GM19455 (cell line): ENCODE data around the gene PKIG.

Experiments used
- ATAC-seq: cut with Tn5 transposase; IDR thresholded peaks from one replicate; pipeline ENCODE4 v1.9.1; 2021; ENCODE audit not compliant: unreplicated experiment

The PKIG gene

DNA sequence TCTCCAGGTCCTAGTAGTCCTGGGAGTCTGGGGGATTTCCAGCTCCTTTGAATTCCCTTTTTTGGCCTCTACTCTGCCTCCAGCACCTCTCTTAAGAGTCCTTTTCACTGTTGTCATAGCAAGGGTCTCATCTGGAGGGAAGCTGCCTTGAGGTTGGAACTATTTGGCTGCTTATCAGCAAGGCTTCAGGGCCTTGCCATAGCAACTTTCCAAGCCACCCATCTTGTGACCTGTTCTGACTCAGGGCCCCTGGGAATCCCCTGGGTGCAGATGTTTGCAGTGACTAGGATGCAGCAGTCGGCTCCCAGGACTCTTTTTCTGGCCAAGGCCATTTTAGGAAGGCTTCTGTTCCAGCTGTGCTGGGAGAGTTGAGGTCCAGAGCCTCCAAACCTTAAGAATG lies 12.4 kb downstream of the PKIG start:
- ATAC-seq, result no peak

DNA sequence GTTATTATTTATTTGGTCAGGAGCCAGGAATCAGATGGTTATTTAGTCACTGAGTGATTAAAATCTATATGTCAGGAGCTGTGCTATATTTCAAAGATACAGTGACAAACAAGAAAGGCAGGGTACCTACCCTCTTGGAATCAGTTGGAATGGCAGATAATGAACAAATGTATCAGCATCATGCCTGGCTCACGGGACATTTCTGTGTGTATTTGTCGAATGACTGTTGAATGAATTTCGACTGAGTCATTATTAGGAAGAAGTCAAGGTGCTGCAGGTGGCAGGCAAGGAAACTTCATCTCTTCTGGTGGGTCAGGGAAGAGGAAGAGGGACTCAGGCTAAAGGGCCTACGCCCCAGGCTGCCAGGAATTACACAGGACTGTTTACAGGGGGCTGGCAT lies 13.6 kb downstream of the PKIG start:
- no peak for ATAC-seq

DNA sequence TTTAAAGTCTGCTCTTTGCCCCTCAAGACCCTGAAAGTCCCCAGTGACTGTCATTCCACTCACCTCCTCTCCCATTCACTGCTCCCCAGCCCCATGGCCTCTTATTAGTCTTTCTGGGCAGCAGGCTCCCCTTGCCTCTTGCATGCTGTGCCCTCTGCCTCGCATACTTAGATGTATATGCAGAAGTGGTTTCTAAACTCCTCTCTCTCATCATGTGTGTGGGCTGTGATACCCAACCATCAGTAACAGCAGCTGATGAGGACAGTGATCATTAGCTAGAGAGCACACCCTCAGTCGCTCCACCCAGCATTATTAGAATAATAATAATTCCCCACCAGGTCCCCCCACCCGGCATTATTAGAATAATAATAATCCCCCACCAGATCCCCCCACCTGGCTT lies 14.5 kb downstream of the PKIG start:
- ATAC-seq, result no peak

DNA sequence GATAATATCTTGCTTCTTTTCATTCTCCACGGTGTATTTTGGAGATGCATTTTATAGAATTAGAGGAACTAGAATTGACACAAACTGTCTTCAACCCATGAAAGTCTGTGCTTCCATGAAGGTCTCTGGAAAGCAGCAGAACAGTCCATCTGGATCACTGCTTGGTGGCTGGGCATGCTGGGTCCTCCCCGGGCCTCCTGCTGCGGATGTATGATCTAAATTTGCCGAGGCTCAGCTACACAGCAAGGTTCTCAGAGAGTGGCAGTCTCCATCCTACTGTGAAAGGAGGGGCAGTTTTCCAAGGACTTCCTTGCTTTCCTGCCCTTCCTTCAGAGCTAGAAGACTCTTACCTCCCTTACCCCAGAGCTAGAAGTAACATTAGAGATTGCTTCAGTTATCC lies 15.1 kb downstream of the PKIG start:
- ATAC-seq, result no peak

DNA sequence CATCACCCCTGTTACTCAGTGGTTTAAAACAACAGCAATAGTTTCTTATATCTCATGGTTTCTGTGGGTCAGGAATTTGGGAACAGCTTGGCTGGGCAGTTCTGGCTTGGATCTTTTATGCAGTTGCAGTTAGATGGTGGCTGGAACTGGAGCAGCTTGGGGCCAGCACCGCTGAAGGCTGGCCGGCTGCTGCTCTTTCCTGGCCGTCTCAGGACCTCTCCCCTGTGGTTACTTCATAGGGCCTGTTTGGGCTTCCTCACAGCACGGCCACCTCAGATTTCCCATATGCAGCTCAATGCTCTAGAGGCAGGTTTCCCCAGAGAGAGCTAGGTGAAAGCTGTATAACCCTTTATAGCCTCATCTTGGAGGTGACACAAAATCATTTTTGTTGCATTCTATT lies 15.6 kb downstream of the PKIG start:
- no peak for ATAC-seq

DNA sequence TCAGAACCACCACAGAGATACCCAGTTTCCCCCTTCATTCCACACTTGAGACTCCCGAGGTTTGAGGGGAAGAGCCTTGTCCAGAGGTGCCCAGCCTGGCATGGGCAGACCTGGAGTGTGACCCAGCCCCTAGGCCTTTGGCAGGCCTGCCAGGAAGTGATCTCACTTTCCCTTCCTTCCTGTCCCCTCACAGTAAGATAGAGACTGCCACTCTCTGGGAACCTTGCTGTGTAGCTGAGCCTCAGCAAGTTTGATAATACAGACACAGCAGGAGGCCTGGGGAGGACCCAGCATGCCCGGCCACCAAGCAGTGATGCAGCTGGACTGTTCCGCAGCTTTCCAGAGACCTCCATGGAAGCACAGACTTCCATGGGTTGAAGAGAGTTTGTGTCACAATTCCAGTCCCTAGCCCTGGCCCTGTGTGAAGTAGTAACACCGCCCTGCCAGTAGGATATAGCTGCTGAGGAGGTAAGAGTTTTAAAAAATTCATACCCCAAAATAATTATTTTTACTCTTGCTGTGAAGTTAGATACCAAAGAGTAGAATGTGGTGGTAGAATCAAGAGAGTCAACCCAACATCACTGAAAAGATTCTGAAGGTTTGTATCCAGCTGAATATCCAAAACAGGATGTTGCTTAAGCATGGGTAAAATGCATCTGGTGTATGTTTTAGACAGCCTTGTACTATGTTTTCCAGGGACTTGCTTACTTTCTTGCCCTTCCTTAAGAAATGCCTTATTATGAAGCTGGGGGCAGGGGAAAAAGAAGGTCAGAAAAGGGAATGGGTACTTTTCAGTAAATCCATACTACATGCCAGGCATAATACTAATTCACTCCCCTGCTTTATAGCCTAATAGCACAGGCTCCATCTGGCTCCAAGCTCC lies 16.3 kb downstream of the PKIG start:
- peak; percentile 58 for ATAC-seq

DNA sequence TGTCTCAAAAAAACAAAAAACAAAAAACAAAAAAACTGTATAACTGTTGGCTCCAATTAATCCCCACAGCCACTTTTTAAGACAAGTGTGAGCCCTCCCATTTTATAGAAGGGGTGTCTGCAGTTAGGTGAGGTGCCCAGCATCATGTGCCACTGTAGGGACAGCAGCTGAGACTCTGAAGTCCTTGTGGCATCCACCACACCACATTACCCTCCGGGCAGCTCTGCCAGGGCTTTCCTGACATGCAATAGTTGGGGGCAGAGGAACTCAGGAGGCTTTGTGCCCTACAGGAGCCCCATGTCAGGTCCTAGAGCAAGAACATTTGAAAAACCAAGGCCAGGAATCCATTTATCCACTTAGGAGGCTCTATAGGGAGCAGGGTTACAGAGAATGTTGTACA lies 17.3 kb downstream of the PKIG start:
- no peak for ATAC-seq

DNA sequence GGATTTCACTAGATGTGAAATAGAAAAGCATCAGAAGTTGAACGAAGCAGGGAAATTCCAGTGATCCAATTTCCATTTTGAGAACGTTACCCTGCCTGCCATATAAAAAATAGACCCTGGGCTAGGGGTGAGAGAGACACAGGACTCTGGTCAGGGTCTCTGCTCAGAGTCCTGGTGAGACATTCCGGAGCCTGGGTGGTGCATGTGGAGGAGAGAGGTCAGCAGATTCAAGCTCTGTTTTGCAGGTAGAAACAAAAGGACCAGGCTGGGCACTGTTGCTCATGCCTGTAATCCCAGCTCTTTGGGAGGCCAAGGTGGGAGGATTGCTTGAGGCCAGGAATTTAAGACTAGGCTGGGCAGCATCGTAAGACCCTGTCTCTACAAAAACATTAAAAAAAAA lies 17.9 kb downstream of the PKIG start:
- no peak for ATAC-seq

DNA sequence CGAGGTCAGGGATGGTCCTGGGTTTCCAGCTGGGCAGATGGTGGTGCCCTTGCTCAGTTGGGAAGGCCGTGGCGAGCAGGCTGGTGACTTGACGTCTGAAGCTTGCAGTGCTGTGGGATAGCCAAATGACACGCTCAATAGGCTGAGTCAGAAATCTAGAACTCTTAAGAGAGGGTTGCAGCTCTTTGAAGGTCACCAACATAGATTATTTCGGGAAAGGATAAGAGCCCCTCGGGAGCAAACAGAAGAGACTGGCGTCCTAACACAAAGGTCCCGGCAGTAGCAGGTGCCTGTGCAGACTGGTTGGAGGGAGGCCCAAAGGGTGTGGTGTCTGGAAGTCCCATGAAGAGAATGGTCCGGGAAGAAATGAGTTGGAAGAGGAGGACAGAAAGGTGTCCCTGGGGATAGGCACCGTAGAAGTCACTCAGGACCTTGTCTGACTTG lies 18.4 kb downstream of the PKIG start:
- no peak for ATAC-seq

DNA sequence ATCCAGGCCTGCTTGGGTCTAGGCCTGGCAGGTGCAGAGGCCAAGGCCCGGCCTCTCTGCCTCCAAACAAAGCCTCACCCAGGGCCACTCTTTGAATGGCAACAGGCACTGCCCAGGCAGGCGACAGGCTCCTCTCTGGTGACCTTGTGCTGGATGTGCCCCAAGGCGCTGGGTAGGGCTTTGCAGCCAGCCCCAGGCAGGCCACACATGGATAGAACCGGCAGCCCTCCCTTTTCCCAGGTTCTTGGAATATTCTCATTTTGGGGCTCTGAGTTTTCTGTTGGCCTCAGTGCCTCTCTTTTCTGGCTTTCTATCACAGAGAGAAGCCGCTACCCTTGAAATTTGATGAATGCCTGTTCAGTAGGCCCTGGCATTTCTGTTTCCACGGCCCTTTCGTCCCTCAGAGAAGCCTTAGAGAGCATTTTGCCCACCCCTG lies 18.9 kb downstream of the PKIG start:
- no peak for ATAC-seq

DNA sequence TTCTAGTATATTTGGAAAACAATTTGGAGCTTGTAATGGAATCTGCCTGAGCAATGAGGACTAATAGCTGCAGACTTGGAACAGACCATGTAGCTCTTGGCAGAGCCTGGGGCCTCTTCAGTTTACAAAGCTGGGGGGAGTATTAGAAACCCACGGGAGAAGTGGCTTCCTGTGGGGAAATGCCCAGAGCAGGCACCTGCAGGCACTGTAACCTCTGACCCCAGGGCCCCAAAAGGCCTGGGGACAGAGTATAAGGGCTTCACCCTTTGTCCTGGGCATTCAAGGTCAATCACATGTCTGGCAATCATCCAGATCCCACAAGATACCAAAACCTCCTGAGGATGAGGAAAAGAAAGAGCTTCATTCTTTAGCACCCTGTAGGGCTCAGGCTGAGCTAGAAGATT lies 19.4 kb downstream of the PKIG start:
- no peak for ATAC-seq

DNA sequence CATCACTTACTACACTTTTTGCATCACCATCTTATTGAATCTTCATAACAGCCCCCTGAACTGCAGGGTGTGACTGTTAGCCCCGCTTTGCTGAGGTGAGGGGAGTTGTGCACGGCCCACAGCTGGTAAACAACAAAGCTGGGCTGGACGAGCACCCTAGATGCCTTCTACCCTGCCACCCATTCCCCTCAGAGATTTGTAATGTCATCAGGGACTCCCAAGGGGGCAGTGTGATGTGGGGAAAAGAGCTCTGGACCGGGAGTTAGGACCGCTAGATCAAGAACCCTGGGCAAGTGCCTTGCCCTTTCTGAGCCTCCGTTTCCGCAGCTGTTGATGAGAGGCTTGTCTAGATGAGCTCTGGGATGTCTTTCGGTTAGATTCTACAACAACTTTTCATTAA lies 20.9 kb downstream of the PKIG start:
- ATAC-seq, result no peak

DNA sequence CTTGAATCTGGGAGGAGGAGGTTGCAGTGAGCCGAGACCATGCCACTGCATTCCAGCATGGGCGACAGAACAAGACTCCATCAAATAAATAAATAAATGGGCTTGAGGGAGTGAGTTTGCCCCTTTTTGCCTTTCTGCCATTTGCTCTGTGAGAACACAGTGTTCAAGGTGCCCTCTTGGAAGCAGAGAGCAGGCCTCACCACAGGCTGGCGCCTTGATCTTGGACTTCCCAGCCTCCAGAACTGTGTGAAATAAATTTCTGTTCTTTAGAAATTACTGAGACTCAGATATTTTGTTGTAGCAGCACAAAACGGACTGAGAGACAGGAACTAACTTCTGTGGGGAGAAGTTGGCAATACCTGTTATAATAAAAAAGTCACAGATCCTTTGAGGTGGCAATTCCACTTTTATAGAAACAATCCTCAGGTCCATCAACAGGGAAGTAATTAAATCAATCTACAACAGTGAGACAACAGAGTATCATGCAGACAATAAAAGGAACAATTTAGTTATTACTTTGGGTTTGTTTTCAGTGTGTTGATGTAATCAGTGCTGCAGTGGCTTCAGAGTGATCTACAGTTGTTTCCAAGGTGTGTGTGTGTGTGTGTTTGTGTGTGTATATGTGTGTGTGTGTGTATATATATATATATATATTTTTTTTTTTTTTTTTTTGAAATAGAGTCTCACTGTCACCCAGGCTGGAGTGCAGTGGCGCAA lies 24.5 kb downstream of the PKIG start:
- ATAC-seq, result no peak

DNA sequence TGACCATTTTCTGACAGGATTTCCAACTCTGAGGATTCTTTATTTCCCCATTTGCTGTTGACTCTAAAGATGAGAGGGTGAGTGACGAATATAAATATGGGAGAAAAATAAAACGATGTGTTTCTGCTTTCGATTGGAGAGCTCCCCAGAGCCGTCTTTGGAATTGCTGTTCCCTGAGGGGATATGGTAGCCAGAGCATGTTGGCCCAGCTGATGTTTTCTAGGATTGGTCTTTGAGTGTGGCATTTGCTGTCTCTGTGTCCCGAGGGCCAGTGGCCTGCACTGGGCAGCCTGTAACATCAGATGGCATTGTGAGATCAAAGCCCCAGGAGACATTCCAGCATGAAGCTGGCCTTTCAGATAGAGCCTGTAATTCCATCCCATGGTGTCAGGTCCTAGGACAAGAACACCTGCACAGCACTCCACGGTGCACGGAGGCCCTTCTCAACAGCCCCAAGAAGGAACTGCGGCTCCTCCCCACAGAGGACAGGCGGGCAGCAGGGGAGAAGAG lies 26.7 kb downstream of the PKIG start:
- no peak for ATAC-seq

DNA sequence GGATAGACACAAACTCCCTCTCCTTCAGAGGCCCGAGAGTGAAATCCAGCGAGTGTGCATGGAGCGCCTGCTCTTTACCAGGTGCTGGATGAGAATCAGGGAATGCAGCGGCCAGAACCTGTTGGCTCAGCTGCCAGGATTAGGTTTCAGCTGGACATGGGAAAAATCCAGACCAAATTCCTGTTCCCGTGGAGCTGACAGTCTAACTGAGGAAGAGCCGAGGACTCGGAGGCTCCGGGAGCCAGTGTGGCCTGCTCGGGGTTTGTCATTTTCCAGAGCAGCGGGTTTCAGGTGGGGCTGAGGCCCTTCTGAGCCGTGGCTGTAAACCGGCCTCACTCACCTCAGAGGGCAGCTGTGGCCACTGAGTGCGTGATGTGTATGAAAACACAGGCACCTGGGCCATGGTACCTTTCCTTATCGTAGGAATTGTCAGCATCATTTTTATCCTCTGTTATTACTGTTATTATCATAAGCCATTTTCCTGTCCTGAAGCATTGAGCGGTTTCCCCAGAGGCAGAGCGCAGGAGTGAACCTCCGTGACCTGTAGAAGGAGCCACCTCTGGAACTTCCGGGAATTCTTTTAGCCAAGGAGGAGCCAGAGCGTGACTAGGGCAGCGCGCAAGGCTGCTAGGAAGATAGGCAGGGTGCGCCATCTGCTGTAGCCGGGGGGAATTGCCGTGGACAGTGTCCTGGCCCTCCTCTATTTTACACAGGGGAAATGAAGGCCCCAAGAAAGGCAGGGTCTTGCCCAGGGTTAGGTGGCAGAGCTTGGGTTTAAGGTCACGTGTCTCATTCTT lies 27.3 kb downstream of the PKIG start:
- ATAC-seq, result peak; percentile 86

DNA sequence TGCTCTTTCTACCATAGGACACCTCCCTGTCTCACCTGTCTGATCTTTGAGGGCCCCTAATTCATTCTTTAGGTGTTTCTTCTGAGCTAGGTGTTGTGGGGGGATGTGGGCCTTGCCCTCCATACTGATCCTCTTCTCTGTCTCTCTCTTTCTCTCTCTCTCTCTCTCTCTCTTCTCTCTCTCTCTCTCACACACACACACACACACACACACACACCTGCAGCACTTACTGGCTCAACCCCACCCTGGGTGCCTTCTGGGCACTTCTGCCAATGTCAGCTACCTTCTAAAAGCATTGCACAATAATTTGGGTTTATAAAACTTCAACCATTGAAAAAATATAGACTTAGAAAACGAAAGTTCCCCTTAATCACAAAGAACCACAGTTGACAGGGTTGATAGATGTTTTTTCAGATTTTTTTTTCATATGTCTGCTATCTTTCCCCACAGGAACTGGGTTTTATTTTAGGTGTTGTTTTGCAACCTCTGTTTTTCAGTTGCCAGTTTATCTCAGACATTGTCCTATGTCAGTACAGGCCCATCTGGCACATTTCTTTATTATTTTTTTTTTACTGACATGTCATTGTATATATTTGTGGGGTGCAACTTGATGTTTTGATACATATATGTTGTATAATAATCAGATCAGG lies 28.1 kb downstream of the PKIG start:
- no peak for ATAC-seq

DNA sequence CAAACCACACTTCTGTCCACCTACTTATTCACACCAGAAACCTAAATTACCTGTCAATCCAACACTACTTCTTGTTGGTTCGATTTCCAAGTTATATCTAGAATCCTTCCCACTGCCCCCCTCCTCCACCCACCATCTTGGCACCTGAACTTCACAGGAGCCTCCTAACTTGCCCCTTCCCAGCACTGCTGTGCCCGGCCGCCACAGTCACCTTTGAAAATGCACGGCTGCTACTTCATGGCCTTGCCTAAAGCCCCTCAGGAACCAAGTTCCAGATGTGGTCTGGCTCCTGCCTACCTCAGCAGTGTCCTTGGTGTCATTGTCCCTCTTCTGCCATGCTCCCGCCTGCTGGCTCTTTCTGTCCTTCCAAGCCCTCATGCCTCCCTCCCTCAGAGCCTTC lies 31.2 kb downstream of the PKIG start:
- ATAC-seq, result no peak

DNA sequence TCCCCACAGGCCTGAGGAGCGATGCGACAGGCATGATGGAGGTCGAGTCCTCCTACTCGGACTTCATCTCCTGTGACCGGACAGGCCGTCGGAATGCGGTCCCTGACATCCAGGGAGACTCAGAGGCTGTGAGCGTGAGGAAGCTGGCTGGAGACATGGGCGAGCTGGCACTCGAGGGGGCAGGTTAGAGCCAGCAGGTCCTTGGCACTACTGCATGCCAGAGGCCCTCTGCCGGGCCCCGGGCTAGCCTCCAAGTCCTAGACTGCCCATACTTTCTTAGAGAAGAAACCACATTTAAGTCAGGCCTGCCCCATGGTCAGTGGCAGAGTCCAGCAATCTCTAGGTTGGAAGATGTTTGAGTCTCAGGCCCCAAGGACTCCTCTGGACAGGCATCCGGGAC lies 32.1 kb downstream of the PKIG start:
- ATAC-seq, result no peak

DNA sequence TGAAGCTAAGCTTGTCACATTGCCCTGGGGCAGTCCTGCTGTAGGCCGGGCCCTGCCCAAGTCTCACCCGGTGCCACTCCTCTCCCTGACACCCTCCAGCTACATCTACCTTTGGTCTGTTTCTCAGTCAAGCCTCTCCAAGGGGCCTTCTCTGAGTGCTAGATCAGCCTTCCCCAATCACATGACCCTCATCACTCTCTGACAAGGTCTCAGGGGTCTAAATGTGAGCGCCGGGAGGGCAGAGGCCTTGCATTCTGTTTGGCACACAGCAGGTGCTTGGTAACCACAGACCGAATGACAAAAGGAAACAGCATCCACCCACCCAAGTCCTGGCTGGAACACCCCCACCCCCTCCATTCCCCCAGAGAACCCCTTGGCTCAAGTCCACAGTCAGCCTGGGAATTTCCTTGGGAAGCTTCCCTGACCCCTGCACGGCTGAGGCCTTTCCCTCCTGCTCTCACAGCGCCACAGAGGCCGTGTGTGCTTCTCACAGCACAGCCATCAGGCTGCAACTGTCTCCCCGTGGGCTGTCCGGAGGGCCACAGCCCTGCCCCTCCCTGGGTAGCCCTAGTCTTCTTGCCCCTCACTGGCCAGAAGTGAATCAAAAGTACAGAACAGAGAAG lies 32.9 kb downstream of the PKIG start:
- ATAC-seq, result no peak

DNA sequence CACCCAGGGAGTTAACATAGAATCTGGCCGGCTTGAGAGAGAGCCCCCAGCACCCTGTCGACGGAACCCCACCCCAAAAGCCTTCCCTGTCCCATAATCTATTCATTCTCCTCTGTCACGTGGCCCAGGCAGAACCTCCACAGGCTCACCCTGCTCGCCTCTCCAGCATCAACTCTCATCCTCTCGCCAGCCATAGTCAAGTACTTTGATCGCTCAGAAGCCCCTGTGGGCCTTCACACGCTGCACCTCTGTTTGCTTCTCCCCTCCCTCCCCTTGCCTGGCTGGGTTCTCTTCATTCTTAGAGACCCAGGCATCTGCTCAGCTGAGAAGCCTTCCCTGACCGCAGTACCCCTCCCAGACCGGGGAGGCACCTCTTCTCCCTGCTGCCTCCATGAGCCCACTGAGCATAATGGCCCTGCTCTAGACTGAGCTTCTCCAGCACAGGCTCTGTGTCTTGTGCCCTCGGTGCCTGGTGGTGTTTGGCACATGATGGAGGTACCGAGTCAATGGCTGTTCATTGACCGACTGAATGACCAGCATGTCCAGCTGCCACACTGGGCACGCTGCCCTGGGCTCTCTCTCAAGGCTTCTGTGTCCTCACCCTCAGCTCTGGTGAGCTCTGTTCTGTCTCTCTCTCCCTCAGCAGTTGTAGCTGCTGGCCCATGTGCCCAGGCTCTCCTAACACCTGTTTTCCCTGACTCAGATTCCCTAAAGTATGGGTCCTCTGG lies 33.7 kb downstream of the PKIG start:
- no peak for ATAC-seq
